GM21619 (cell line): ENCODE data around the gene ERP29.
"Not testable (repeated sequence)": the region's sequence is repeated elsewhere in the genome, so short reads cannot be mapped to it uniquely, and the experiment has no call there.

Experiments used
- ATAC-seq: cut with Tn5 transposase; IDR thresholded peaks from one replicate; pipeline ENCODE4 v1.9.1; 2021; ENCODE audit not compliant: unreplicated experiment

ERP29 gene

GRCh38 chr12:112035219-112035785 is 22.1 kb downstream of the ERP29 start:
- ATAC-seq = no peak

- ATAC-seq = not testable (repeated sequence)
These were observed 23.4 kb downstream of the ERP29 start for GRCh38 chr12:112036614-112037013.

DNA sequence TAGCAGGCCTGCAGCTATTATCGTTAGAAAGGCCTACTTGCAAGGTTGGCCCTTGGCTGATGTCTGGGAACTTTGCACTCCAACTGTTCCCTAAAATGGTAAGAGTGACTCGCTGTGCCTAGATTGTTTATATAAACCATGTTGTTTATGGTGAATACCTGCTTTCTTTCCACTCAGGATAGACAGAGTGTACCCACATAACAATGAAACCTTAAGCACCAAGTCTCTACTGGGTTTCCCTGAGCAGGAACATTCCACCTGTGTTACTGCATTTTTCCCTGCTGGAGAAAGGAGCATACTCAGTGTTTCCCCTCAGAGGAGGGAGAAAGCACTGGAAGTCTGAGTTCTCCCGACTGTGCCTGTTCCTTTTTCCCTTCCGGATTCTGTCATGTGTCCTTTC is 32.8 kb downstream of the ERP29 start:
- ATAC-seq = no peak

GRCh38 chr12:112049351-112049750 is 36.1 kb downstream of the ERP29 start:
- no peak for ATAC-seq

GRCh38 chr12:112061137-112061536 is 47.9 kb downstream of the ERP29 start:
- no peak for ATAC-seq

- ATAC-seq = no peak
These were observed 50.0 kb downstream of the ERP29 start for GRCh38 chr12:112063273-112063672.

DNA sequence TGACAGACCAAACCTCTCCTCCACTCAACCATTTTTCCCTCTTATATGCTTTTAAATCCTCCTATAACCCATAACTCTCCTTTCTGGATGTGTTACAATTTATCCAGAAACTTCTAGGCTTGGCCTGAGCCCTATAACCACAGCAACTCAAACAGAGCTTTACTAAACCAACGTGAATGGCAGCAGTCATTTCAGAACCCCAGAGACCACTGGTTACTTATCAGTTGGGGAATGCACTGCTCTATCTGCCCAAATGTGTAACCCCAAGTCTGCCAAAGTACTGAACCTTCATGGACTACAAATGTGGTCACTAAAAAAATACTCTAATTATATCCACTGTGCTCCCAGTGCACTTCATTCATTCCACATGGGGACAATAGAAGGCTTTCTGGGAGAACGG is 53.3 kb downstream of the ERP29 start:
- ATAC-seq = no peak
